ENCODE data around the gene TMTC2.
"Not testable (repeated sequence)": the region's sequence is repeated elsewhere in the genome, so short reads cannot be mapped to it uniquely, and the experiment has no call there.

Gene TMTC2

DNA sequence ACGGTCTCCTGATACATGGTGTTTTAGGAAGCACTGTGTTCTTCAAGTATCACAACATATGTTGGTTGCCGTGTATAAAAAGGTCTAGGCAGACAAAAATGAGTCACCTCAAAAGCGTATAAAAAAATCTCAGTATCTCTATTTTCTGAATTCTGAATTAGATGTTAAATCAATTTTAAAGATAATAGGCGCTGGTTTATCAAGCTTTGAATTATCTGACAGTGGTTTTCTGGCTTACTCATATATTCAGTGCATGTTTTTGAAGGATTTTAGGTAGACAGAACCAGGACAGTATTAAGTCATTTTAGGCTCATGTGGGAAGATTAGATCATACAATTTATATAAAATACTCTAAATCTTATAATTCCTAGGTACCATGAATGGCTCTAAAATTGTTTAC, 110.8 kb downstream of the TMTC2 start:
- DNase-seq: no peak

DNA sequence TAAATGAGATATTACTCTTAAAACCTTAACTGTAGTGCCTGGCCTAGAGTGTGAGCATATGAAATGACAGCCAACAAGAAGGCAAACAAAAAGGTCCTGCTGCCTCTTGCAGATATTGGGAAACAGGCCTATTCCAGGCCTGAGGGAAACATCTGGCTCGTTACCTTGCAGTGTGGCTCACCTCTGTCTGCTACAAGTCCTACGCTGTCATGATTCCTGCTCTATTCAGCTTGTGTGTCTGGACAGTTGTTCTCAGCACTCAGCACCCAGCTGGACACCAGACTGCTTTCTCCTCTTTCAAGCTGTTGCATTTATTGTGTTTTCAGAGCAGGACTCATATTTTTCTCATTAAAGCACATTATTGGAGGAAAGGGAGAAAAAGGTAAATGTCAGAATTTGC, 113.5 kb downstream of the TMTC2 start:
- DNase-seq: no peak

DNA sequence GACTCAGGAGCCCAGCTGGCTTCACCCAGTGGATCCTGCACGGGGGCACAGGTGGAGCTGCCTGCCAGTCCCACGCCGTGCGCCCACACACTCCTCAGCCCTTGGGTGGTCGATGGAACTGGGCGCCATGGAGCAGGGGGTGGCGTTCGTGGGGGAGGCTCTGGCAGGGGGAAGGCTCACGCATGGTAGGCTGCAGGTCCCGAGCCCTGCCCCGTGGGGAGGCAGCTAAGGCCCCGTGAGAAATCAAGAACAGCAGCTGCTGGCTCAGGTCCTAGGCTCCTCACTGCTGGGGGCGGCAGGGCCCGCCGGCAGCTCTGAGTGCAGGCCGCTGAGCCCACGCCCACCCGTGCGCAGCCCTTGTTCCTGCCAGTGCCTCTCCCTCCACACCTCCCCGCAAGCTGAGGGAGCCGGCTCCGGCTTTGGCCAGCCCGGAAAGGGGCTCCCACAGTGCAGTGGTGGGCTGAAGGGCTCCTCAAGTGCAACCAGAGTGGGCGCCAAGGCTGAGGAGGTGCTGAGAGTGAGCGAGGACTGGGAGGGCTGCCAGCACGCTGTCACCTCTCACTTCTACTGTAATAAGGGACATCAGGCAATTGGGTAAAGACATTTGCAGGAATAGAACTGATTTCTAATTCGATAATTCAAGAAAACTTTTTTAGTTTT, 115.4 kb downstream of the TMTC2 start:
- DNase-seq: no peak

DNA sequence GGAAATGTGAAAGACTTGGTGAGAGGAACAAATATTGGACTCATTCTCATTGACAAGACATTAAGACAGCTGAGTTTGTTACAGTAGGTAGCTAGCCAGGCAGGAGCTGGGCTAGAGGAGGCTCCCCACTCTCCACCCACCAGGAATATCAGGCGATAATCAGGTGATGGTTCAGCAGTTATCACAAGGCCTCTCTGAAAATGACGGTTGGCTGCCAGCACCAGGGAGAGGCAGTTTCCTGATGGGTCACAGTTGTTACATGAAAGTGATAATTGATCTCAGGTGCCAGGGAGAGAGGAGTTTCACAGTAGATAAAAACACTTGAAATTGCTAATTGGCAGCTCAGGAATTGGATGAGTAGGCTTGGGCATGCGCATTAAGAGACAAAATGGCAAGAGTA, 116.5 kb downstream of the TMTC2 start:
- DNase-seq: no peak

DNA sequence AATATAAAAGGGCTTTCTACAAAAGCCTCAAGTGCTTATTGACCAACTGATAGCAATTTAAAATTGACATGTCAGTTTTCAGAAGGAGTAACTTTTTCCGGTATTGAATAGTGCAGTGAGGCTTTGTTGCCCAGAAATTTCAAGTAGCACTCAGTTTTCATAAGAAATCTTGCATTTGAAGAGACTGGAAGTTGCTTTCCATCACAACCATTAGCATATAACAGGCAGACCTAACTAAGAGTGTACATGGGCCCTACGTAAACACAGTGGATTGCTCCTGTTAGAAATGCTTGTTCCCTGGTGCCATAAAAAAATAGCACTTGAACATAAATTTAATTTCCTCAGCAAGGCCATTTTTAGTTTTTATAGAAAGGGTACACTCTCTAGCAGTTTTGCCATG, 117.9 kb downstream of the TMTC2 start:
- no peak for DNase-seq

DNA sequence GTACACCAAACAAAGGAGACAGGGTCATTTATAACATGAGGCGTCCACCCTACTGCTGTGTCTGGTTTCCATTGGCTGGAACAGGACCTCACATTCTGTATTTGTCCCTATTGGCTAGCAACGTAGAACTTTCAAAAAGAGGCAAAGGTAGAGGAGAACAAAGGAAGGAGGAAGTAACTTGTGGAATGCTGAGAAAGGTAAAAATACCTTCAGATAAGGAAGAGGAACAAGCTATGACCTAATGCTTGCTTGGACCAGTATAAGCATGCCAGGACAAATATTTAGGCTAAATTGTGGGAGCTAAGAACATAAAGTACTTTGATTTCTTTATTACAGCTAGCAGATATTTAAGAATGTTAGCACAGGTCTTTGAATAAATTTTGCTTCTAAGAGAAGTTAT, 118.3 kb downstream of the TMTC2 start:
- not testable (repeated sequence) for DNase-seq

DNA sequence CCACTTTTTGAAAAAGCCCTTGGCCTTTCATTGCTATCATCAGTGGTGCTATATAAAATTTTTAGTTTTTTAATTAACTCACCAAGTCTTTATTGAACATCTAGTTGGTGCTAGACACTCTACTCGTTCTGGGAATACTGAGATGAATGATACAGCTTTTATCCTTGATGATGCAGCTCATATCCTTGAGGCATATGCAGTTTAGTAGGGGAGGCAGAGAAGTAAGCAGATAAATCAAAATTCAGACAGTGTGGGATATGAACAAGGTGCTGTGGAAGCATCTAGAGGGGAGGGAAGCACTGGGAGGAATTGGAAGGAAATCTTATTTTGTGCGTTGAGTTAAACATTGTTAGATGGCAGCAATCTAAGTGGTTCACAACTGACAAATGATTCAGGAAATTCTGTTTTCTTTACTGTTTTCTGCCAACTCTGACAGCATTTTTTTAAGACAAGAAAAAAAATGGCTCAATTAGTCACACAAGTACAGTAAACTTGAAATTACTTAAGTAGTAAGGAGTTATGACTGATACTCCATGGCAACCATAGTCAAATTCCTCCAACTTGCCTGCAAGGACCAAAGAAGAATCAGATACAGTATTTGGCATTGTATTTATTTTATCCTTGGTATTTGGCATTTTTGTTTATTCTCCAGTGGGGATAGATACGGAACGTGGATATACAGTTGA, 119.2 kb downstream of the TMTC2 start:
- DNase-seq: no peak

DNA sequence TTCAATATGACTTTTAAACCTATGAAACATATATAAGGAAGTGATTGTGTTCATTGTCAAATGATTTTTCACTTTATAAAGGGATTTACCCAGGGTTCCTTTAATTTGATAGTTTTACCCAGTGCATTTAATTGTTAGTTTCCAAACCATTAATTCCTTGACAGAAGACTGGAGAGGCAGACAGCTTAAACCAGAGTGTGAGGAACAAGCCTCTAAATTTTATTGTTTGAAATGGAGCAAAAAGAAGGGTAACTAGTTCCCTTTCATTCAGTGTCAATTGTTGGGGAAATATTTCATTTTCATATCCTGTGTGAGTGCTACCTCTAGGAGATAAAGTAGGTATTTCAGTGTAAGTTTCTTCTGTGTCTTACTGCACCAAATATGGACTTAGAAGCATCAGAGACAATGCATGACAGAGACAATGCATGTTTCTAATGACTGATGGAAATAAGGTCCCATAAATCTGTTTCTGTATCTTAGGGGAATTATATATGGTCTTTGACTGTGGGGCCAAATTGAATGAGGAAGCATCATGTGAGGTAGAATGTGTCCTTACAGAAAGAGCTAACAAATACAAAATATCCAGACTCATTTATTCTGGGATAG, 120.5 kb downstream of the TMTC2 start:
- DNase-seq: no peak

DNA sequence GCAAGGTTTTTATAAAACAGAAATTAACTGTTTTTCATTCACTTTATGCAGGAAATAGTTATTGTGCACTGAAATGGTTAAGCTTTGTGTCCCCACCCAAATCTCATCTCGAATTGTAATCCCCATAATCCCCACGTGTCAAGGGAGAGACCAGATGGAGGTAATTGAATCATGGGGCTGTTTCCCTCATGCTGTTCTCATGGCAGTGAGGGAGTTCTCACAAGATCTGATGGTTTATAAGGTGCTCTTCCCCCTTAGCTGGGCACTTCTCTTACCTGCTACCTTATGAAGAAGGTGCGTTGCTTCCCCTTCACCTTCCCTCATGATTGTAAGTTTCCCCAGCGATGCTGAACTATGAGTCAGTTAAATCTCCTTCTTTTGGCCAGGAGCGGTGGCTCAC, 123.9 kb downstream of the TMTC2 start:
- no peak for DNase-seq

DNA sequence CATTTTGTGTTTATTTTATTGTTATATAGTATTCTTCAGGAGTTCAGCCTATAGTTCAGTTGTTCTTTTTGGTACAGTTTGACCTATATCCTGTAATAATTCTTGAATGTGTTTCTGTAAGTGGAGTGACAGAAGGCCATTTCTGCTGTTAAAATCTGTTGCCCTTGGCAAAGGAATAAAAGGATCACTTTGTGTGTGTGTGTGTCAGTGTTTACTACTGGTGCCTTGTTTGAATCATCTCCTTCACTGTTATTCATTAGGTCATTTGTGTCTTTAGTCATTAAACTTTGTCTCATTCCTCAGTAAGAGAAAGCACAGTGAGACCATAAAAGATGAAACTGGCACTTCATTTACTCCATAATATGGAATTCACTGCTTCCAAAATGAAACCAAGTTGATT, 130.7 kb downstream of the TMTC2 start:
- DNase-seq: no peak

DNA sequence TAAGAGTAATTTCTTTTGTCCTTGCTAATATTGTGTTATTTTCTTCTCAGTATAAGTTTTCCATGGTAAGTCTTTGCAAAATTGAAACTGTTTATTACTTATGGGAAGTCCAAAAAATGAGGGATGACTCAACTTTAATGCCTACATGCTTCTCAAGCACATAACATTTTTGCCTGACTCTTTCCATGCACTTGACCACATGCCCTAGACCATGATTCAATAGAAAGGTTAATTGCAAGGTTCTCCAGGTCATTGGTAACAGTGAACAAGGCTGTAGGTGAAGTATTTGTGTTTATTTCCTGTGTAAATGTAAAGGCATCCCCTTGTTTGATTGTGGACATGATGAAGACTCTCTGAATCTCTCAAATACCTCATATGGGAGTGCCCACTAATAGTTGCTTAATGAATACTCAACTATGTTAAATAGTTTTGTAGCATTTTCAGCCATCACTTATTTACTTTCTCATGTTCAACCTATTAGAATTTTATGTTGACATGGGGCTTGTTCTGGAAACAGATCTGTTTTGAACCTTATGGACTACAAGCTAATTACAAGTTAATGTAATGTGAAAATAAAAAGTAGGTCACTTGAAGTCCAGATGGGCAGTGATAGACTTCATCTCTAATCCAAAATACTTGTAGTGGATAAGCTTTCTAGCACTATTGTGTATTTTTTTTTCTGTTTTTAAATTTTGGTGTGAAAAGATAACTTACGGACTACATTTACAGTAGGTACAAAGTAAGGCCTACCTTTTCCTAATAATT, 131.7 kb downstream of the TMTC2 start:
- no peak for DNase-seq

DNA sequence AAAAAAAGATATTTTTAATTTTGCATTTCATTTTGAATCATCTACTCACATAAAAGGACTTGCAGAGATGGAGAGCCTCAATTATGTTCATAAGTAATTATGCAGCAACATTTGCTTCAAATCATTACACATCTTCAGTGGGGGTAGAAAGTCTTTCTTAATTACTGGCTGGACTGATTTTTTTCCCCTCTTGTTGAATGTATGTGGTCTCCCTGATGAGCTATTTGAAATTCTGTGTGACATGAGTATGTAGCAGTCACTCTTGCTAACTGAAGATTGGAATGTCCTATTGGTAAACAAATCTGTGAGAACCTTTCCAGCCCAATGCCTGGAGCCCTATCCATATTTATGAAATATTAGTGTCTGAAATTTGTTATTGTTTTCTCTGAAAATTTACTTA, 139.8 kb downstream of the TMTC2 start:
- no peak for DNase-seq

DNA sequence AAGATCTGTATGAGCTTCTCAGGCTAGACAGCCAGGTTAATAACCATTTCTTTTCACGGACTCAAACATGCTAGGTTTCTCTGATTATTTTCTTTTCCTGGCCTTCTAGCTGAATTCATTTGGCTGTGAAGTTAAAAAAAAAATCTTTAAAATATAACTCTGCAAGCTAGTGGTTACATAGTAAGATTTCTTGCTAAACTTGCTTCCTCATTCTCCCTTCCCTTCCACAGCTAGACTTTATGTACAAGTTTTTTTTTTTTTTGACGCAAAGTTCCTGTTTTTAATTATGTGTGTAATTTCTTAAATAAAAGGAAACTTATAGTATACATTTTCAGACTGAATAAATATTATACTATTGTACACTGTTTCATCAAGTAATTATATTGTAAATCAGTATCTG, 145.4 kb downstream of the TMTC2 start:
- no peak for DNase-seq

DNA sequence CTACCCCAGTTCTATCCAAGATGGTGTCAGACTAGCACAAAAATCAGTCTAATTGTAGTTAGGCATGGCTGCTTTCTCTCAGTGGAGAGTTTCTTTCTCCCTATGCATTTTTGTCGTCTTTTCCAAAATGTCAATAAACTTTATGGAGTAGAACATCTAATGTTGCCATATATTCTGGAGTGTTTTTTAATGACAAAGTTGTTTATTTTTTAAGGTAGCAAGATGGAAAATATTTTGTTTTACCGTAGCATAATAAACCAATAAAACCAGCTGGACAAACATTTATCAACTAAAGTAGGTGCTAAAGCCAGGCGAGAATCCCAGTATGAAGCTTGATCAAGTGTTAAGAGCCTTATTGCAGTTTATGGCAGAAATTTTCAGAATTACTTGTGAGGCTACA, 146.3 kb downstream of the TMTC2 start:
- DNase-seq: no peak

DNA sequence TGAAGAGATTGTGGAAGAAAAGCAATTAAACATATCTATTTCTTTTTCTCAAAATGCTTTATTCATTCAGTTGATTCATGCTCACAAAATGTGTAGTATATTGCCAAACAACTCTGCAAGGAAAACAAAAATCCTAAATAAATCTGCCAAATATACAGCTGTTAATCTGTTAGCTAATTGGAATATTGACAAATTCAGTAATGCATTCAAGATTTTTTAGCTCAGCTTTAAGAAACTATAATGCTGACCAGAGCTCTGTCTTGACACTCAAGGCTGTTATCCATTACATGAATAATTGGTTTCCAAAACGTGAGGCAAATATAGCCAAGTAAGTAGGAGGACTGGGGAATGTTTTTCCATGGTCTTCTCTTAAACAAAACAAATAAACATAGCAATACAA, 146.8 kb downstream of the TMTC2 start:
- no peak for DNase-seq

DNA sequence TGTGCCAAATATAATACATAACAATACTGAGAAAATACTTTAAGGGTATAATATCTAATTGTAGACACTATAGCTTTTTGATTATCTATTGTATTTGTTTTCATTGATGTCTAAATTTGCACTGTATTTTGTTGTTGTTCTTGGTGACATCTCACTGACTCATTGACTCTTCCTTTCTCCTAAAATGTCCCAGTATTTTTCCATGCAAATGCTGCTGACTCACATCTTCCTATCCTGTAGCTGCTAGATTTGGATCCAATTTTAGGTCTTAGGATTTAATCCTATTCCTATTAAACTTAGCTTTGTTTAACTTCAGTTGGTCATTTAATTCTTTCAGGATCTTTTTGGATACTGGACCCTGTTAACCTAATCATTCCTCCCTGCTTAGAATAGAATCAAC, 148.5 kb downstream of the TMTC2 start:
- DNase-seq: no peak

DNA sequence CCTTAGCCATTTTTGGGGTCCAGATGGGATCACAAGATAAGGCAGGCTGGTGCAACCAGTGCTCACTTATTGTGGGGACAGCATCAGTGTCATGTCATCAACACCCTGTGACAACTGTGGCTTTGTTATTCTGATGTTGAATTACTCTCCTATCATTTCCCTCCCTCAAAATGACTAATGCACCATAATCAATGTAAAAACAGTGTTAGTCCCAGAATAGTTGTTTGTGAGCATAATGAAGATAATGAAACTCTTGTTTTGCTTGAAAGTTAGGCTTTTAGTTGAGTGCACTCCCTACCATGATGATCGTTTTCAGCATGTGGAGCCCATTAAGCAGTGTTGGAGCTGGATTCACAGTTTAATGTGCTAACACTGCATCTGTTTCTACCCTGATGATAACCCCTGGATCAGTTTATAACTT, 151.4 kb downstream of the TMTC2 start:
- DNase-seq: no peak

DNA sequence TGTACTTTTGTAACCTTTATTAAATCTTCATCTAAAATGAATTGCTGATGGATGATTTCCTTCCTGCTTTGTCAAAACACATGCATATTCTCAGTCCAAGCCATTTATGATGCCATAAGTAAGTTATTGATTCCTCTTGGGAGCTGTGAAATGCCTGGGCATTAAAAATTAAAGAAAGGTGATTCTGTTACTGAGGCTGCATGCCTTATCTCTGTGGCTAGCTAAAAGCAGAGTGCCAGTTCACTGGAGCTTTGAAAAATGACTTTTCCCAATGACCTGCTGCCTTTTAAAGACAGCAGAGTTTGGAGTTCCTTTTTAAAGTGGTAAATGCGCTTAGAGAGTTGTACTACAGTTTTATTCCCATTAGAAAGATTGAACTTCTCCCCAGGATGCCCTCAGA, 152.1 kb downstream of the TMTC2 start:
- no peak for DNase-seq

DNA sequence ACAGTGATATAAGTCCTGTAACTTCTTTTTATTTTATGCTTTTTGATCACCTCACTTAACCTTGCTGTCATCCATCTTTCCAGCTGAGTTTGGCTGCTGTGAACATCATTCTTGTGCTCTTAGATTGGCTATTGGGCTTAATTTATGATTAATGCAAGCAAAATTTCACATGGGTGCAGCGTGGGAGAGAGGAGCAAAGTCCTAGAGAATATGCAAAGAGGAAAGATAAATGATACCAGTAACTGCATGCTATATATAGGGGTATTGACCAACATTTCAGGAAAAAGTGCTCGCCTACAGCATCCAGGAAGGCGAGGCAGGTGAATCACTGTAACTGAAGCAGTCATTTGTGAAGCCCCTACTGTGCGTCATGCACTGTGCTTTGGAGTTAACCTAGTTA, 153.1 kb downstream of the TMTC2 start:
- no peak for DNase-seq

DNA sequence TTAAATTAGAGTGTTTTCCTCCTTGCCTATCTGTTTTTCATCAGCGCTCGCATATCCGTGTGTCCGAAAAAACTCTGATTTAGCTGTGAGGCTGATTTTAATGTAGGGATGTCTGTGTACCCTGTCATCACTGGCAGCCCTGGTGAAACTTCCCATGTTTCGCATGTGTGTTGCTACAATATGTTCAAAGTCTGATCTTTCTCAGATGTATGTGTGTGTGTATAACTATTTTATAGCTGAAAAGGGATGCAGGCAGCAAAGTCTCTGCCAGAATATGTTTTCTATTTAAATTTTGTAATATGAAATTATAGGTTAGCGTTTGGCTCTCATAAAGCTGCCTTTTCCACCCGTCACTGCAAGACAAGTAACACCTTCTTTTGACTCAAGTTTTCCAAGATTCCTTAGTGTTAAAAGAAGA, 154.8 kb downstream of the TMTC2 start:
- no peak for DNase-seq

DNA sequence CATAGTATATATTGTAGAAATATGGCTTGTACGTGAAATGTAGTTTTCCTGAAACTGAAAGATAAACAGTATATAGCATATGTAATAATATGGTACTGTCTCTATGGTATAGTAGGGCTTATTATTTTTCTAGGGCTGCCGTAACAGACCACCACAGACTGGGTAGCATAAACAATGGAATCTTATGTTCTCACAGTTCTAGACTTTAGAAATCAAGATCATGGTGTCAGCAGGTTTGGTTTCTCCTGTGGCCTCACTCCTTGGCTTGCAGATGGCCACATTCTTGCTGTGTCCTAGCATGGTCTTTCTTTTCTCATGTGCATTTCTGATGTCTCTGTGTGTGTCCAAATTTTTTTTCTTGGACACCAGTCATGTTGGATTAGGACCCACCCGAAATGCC, 155.8 kb downstream of the TMTC2 start:
- no peak for DNase-seq

DNA sequence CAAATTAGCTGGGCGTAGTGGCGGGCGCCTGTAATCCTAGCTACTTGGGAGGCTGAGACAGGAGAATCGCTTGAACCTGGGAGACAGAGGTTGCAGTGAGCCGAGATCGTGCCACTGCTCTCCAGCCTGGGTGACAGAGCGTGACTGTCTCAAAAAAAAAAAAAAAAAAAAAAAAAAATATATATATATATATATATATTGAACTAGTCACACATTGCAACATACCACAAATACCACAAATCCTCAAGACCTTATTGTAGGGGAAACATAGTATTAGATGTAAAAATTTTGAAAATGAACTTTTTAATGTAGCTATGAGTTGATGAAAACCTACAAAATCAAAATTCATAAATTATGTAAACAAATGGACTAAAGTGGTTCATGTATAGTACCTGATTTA, 158.4 kb downstream of the TMTC2 start:
- DNase-seq: not testable (repeated sequence)

DNA sequence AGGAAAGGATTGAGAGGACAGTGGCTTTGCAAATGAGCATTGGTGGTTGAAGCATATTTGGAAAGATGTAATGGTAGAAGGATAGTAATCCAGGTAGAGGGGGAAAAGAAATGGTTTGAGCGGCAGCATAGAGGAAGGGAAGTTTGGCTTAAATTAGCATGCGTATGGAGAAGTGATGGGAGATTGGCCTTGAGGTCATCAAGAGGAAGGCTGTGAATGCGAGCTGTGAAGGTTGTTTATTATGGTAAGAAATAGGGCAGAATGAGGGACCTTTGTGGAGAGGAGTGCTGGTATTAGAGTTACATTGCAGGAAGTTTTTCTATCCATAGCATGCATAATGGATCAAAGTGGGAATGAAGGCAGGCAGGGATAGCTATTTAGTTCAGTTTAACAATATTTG, 162.1 kb downstream of the TMTC2 start:
- DNase-seq: no peak

DNA sequence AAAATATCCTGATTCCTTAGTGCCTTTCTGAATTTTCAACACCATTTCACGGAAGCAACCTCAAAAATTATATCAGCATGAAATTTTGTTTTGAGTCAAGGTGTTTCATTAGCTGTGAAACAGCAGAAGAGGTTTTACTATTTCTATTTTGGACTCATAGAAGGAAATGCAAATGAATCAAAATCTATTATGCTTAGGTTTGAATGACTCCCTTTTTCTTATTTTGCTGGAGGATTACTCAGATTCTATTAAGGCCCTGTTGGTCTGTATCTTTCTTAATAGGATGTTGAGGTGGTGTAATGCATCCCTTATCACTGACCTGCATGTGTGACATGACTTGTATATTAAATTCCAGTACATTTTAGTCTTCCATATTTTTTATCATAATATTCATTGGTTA, 165.8 kb downstream of the TMTC2 start:
- DNase-seq: no peak
